Astrocyte (in vitro differentiated cells and primary cell): ENCODE measurements around the gene MRPL36. TPM values are rescaled to one million over a fixed set of nuclear protein-coding genes. Genes with fewer than 3 reads are reported as not detected.

Experiments
- DNase-seq: peaks from one replicate; pipeline ENCODE4 v3.0.0-alpha.2; 2010; ENCODE audit warnings: low read depth
- FAIRE-seq: peaks from 2 replicates; lab custom pipeline; 2011; peaks lifted over from hg19 to GRCh38; lab: Jason Lieb, UNC
- H2AFZ ChIP-seq: 2 replicates; pipeline ENCODE4 v1.6.0; 2012; ENCODE audit warnings: low read depth, low read length, inconsistent platforms
- H3K27ac ChIP-seq: 2 replicates; pipeline ENCODE4 v1.5.1; 2011; ENCODE audit warnings: low read depth, low read length, inconsistent platforms
- H3K27me3 ChIP-seq: 2 replicates; pipeline ENCODE4 v1.6.0; 2011; ENCODE audit warnings: low read length, inconsistent platforms; ENCODE audit not compliant: insufficient read depth
- H3K36me3 ChIP-seq: 2 replicates; pipeline ENCODE4 v1.5.1; 2011; ENCODE audit warnings: low read length, inconsistent platforms; ENCODE audit not compliant: insufficient read depth
- H3K4me1 ChIP-seq: 2 replicates; pipeline ENCODE4 v1.5.1; 2011; ENCODE audit warnings: low read length, inconsistent platforms; ENCODE audit not compliant: insufficient read depth
- H3K4me2 ChIP-seq: 2 replicates; pipeline ENCODE4 v1.6.0; 2012; ENCODE audit warnings: low read length, inconsistent platforms
- H3K4me3 ChIP-seq: 2 replicates; pipeline ENCODE4 v1.5.1; 2011; ENCODE audit warnings: low read depth, mild to moderate bottlenecking, low read length, inconsistent platforms; ENCODE audit not compliant: insufficient read depth
- H3K79me2 ChIP-seq: 2 replicates; pipeline ENCODE4 v1.6.0; 2012; ENCODE audit warnings: mild to moderate bottlenecking, low read length, inconsistent platforms; ENCODE audit not compliant: insufficient read depth
- H3K9ac ChIP-seq: 2 replicates; pipeline ENCODE4 v1.6.0; 2012; ENCODE audit warnings: mild to moderate bottlenecking, low read length, inconsistent platforms
- H3K9me3 ChIP-seq: 2 replicates; pipeline ENCODE4 v1.5.1; 2012; ENCODE audit warnings: low read depth, mild to moderate bottlenecking, low read length, inconsistent platforms; ENCODE audit not compliant: insufficient read depth
- H4K20me1 ChIP-seq: 2 replicates; pipeline ENCODE4 v1.6.0; 2012; ENCODE audit warnings: low read length, inconsistent platforms; ENCODE audit not compliant: insufficient read depth
- H3K27ac Mint-ChIP-seq: one replicate; pipeline ENCODE4 v1.8.0; 2021; ENCODE audit warnings: mild to moderate bottlenecking, mixed read lengths; ENCODE audit not compliant: unreplicated experiment
- H3K27me3 Mint-ChIP-seq: one replicate; pipeline ENCODE4 v1.8.0; 2021; ENCODE audit warnings: low read depth, mixed read lengths; ENCODE audit not compliant: unreplicated experiment
- H3K36me3 Mint-ChIP-seq: one replicate; pipeline ENCODE4 v1.8.0; 2021; ENCODE audit warnings: low read depth, mixed read lengths; ENCODE audit not compliant: unreplicated experiment
- H3K4me1 Mint-ChIP-seq: one replicate; pipeline ENCODE4 v1.8.0; 2021; ENCODE audit warnings: low read depth, mixed read lengths; ENCODE audit not compliant: unreplicated experiment
- H3K4me3 Mint-ChIP-seq: one replicate; pipeline ENCODE4 v1.8.0; 2021; ENCODE audit warnings: mild to moderate bottlenecking, moderate library complexity, mixed read lengths; ENCODE audit not compliant: unreplicated experiment
- H3K9me3 Mint-ChIP-seq: one replicate; pipeline ENCODE4 v1.8.0; 2021; ENCODE audit warnings: mild to moderate bottlenecking, mixed read lengths; ENCODE audit not compliant: unreplicated experiment
- CTCF ChIP-seq: IDR thresholded peaks from 2 replicates; pipeline ENCODE4 v1.5.1; 2011; ENCODE audit warnings: low read depth, mild to moderate bottlenecking, inconsistent platforms, low read length, moderate library complexity; ENCODE audit not compliant: insufficient read depth
- EZH2 ChIP-seq: IDR thresholded peaks from 2 replicates; pipeline ENCODE4 v1.6.1; 2012; ENCODE audit warnings: mild to moderate bottlenecking, low read length, inconsistent platforms; ENCODE audit not compliant: insufficient read depth
- total RNA-seq: library from RNA; stranded (reverse); gene quantifications from 2 replicates; pipeline ENCODE4 v1.2.1, GENCODE V29; 2021

Gene MRPL36
- total RNA-seq, 1 donor from 2014 or later: 72.2 TPM

- DNase-seq: no peak
- no peaks in the 10 kb centered on the region for H3K9me3 Mint-ChIP-seq
- Histone ChIP-seq H3K4me2 (peak overlapping the region; percentile 69), H3K36me3 (peaks cover 3% of the 10 kb centered on the region), H4K20me1 (peaks cover 21% of the 10 kb centered on the region), H3K4me1 (peaks cover 55% of the 10 kb centered on the region), H3K9ac (peak overlapping the region; percentile 74), H3K27me3 (no peaks in the 10 kb centered on the region), H3K9me3 (no peaks in the 10 kb centered on the region), H3K4me3 (no peak overlapping the region), H3K79me2 (peaks cover 36% of the 10 kb centered on the region), H2AFZ (peak overlapping the region; percentile 67), H3K27ac (peak overlapping the region; percentile 91)
- no peaks in the 10 kb centered on the region for H3K27me3 Mint-ChIP-seq
- TF ChIP-seq EZH2 (no peak), CTCF (no peak)
- H3K36me3 Mint-ChIP-seq: peaks cover 4% of the 10 kb centered on the region
- peaks cover 44% of the 10 kb centered on the region for H3K4me1 Mint-ChIP-seq
- H3K4me3 Mint-ChIP-seq: no peak overlapping the region
- H3K27ac Mint-ChIP-seq: peak overlapping the region; percentile 87
- FAIRE-seq: no peak
Measured at GRCh38 chr5:1794901-1795290, 4.7 kb downstream of the MRPL36 start.

GRCh38 chr5:1793966-1794900 is 5.4 kb downstream of the MRPL36 start:
- Histone ChIP-seq H3K4me1 (peaks cover 62% of the 10 kb centered on the region), H3K9me3 (no peaks in the 10 kb centered on the region), H3K4me2 (peak overlapping the region; percentile 69), H3K4me3 (no peak overlapping the region), H3K9ac (peak overlapping the region; percentile 74), H3K36me3 (peaks cover 3% of the 10 kb centered on the region), H3K27ac (peak overlapping the region; percentile 91), H3K79me2 (peaks cover 32% of the 10 kb centered on the region), H3K27me3 (no peaks in the 10 kb centered on the region), H2AFZ (peak overlapping the region; percentile 67), H4K20me1 (peaks cover 21% of the 10 kb centered on the region)
- H3K9me3 Mint-ChIP-seq: no peaks in the 10 kb centered on the region
- FAIRE-seq (no peak), DNase-seq (peak; percentile 95)
- peak overlapping the region; percentile 87 for H3K27ac Mint-ChIP-seq
- peaks cover 50% of the 10 kb centered on the region for H3K4me1 Mint-ChIP-seq
- H3K36me3 Mint-ChIP-seq: peaks cover 4% of the 10 kb centered on the region
- no peaks in the 10 kb centered on the region for H3K27me3 Mint-ChIP-seq
- H3K4me3 Mint-ChIP-seq: no peak overlapping the region
- TF ChIP-seq EZH2: no peak

GRCh38 chr5:1793301-1793740 is 6.3 kb downstream of the MRPL36 start:
- H3K4me3 Mint-ChIP-seq: no peak overlapping the region
- H3K4me2 ChIP-seq: peak overlapping the region; percentile 69

More at GRCh38 chr5:1793301-1793740, 6.3 kb downstream of the MRPL36 start:
- peaks cover 46% of the 10 kb centered on the region for H3K4me1 Mint-ChIP-seq
- Histone ChIP-seq H3K4me3 (no peak overlapping the region), H3K27ac (peak overlapping the region; percentile 91), H3K27me3 (no peaks in the 10 kb centered on the region), H3K4me1 (peaks cover 62% of the 10 kb centered on the region), H4K20me1 (peaks cover 18% of the 10 kb centered on the region), H3K36me3 (peaks cover 3% of the 10 kb centered on the region), H3K9ac (peak overlapping the region; percentile 74), H3K9me3 (no peaks in the 10 kb centered on the region), H2AFZ (peak overlapping the region; percentile 7), H3K79me2 (peaks cover 23% of the 10 kb centered on the region)
- TF ChIP-seq CTCF (no peak), EZH2 (no peak)
- peaks cover 4% of the 10 kb centered on the region for H3K36me3 Mint-ChIP-seq
- FAIRE-seq (no peak), DNase-seq (peak; percentile 44)
- no peaks in the 10 kb centered on the region for H3K9me3 Mint-ChIP-seq
- H3K27me3 Mint-ChIP-seq: no peaks in the 10 kb centered on the region
- peak overlapping the region; percentile 58 for H3K27ac Mint-ChIP-seq
